Measurements from ENCODE around the gene SLC1A4. TPM values are rescaled to one million over a fixed set of nuclear protein-coding genes. Genes with fewer than 3 reads are reported as not detected.

SLC1A4 gene
- total RNA-seq, 4 donors from 2014 or later, result 6.9 to 36.6 (median 12.7) TPM

DNA sequence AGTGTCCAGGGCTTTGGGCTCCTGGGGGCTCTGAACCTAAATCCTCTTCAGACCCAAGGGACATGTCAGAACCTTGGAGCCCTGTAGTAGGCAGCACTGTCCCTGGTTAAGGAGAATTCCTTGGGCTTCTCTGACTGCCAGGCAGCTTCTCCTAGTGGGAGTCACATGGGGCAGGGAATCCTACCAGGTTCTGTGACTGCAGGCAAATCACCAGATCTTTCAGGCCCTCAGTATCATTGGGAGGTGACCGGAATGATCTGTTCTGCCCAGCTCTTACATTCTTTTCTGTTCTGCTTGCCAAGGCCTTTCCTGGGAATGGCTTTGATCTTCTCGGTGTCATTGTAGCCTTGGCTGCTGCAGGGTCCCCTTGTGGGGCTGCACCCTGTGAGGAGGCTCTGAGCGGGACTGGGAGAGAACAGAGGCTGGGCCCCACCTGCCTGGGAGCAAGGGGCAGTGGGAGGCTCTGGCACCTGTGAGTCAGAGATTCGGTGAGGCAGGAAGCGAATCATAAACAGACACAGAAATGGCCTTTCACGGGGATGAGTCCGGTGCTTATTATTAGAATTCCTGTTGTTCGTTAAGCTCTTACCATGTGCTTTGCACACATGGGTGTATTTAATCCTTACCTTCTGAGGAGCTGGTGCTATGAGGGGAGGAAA is 81.1 kb downstream of the SLC1A4 start:
- TF ChIP-seq POLR2A (IDR thresholded peaks at IDR 0.05), result no peak
- TF ChIP-seq, protein P1, sequence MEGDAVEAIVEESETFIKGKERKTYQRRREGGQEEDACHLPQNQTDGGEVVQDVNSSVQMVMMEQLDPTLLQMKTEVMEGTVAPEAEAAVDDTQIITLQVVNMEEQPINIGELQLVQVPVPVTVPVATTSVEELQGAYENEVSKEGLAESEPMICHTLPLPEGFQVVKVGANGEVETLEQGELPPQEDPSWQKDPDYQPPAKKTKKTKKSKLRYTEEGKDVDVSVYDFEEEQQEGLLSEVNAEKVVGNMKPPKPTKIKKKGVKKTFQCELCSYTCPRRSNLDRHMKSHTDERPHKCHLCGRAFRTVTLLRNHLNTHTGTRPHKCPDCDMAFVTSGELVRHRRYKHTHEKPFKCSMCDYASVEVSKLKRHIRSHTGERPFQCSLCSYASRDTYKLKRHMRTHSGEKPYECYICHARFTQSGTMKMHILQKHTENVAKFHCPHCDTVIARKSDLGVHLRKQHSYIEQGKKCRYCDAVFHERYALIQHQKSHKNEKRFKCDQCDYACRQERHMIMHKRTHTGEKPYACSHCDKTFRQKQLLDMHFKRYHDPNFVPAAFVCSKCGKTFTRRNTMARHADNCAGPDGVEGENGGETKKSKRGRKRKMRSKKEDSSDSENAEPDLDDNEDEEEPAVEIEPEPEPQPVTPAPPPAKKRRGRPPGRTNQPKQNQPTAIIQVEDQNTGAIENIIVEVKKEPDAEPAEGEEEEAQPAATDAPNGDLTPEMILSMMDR (IDR thresholded peaks at IDR 0.05), result peak in 2 of 4 experiments; percentile 9 to 17
- DNase-seq, result no peak
- intact Hi-C loops (cut with DNase I; ENCODE audit: low total_unique reads), result no loop called here

DNA sequence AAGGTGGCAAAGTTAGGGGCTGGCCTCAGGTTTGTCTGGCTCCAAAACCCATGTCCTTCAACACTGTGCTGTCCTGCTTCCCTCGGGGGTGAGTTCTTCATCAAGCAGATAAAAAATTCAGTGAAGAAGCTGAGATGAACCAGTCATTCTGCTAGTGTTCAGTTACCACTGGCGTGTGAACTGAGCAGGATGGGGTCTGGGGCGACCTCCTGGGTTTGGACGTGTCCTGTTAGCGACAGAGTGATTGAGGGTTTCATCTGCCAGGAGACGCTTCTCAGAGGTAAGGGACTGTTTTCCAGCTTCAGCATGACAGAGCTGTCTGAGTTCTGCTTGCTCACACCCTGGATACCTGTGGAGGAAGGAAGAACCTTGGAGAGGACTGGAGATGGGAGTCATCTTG is 81.7 kb downstream of the SLC1A4 start:
- intact Hi-C loops (cut with DNase I; ENCODE audit: low total_unique reads), result no loop called here
- H3K27me3 ChIP-seq, result no peaks in the 10 kb centered on the region
- DNase-seq, result no peak
- H3K9me3 ChIP-seq, result no peaks in the 10 kb centered on the region
- no peaks in the 10 kb centered on the region for H3K36me3 ChIP-seq
- TF ChIP-seq POLR2A (IDR thresholded peaks at IDR 0.05), result no peak
- TF ChIP-seq, protein P1 (IDR thresholded peaks at IDR 0.05), result no peak
- peaks cover 4 to 15% of the 10 kb centered on the region in 2 donors for H3K4me1 ChIP-seq
- peak overlapping the region; percentile 43 to 77 for H3K27ac ChIP-seq
- no peak overlapping the region for H3K4me3 ChIP-seq

More for the DNA sequence above, 81.1 kb downstream of the SLC1A4 start:
- Histone ChIP-seq H3K9me3 (no peaks in the 10 kb centered on the region), H3K36me3 (no peaks in the 10 kb centered on the region), H3K4me1 (peaks cover 0 to 9% of the 10 kb centered on the region in 2 donors), H3K27ac (peak overlapping the region; percentile 43 to 77), H3K27me3 (no peaks in the 10 kb centered on the region), H3K4me3 (no peak overlapping the region)

DNA sequence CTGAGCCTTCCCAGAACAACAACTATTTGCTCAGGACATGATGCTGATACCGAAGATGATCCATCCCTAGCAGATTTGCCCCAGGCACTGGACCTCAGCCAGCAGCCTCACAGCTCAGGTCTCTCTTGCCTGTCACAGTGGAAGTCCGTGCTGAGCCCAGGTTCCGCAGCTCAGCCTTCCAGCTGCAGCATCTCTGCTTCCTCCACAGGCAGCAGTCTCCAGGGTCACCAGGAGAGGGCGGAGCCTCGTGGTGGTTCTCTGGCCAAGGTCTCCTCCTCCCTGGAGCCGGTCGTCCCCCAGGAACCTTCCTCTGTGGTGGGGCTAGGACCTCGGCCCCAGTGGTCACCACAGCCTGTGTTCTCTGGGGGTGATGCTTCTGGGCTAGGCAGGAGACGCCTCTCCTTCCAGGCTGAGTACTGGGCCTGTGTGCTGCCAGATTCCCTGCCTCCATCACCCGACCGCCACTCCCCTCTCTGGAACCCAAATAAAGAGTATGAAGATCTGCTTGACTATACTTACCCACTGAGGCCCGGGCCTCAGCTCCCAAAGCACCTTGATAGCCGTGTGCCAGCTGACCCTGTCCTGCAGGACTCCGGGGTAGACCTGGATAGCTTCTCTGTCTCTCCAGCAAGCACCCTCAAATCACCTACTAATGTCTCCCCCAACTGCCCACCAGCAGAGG is 82.4 kb downstream of the SLC1A4 start:
- DNase-seq, result peak in 1 of 2 donors; percentile 26
- intact Hi-C loops (cut with DNase I; ENCODE audit: low total_unique reads), result no loop called here
- Histone ChIP-seq H3K27ac (peak overlapping the region; percentile 43 to 77), H3K4me3 (no peak overlapping the region), H3K36me3 (no peaks in the 10 kb centered on the region), H3K9me3 (no peaks in the 10 kb centered on the region), H3K27me3 (no peaks in the 10 kb centered on the region), H3K4me1 (peaks cover 11 to 19% of the 10 kb centered on the region in 2 donors)
- TF ChIP-seq POLR2A (IDR thresholded peaks at IDR 0.05), result no peak
- TF ChIP-seq, protein P1 (IDR thresholded peaks at IDR 0.05), result no peak

DNA sequence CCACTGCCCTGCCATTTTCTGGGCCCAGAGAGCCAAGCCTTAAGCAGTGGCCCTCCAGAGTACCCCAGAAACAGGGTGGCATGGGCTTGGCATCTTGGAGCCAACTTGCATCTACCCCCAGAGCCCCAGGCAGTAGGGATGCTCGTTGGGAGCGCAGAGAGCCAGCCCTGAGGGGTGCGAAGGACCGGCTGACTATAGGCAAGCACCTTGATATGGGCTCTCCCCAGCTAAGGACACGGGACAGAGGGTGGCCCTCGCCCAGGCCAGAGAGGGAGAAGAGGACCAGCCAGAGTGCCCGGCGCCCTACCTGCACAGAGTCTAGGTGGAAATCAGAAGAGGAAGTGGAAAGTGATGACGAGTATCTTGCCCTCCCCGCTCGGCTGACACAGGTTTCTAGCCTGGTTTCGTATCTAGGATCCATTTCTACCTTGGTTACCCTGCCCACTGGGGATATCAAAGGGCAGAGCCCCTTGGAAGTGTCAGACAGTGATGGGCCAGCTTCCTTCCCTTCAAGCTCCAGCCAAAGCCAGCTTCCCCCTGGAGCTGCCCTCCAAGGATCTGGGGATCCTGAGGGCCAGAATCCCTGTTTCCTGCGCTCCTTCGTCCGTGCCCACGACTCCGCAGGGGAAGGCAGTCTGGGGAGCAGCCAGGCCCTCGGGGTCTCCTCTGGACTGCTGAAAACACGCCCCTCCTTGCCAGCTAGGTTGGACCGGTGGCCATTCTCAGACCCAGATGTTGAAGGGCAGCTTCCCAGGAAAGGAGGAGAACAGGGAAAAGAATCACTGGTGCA is 83.2 kb downstream of the SLC1A4 start:
- Histone ChIP-seq H3K36me3 (no peaks in the 10 kb centered on the region), H3K9me3 (no peaks in the 10 kb centered on the region), H3K4me3 (no peak overlapping the region), H3K27me3 (no peaks in the 10 kb centered on the region), H3K27ac (peak overlapping the region in 1 of 2 donors; percentile 77), H3K4me1 (peaks cover 12 to 19% of the 10 kb centered on the region in 2 donors)
- intact Hi-C loops (cut with DNase I; ENCODE audit: low total_unique reads), result no loop called here
- TF ChIP-seq, protein P1 (IDR thresholded peaks at IDR 0.05), result no peak
- TF ChIP-seq POLR2A (IDR thresholded peaks at IDR 0.05), result no peak
- DNase-seq, result peak in 1 of 2 donors; percentile 12

Small RNA genes lying within 50 kb of the gene (small RNA-seq; reads per million reads assigned to genes)
- gene RNU6-548P, result not detected

Other genes with a start within 250 kb of the SLC1A4 start
- gene CEP68, start 67.0 kb downstream of the SLC1A4 start, total RNA-seq, result 10 to 100 TPM; 14.1 to 55.0 (median 30.0) TPM
- gene RAB1A, start 140.7 kb downstream of the SLC1A4 start, total RNA-seq, result 100 to 1,000 TPM in 2 of 4 donors, 10 to 100 TPM in 2; 78.5 to 153 (median 103) TPM
- 100 to 1,000 TPM in 2 of 4 donors, 10 to 100 TPM in 2; 38.7 to 157 (median 118) TPM for gene ACTR2, start 238.4 kb downstream of the SLC1A4 start, total RNA-seq

All from uterus (tissue), 4 donors.